Measurements from ENCODE around the gene RAB8B. TPM values are rescaled to one million over a fixed set of nuclear protein-coding genes. Genes with fewer than 3 reads are reported as not detected.

Gene RAB8B
- total and polyA plus RNA-seq, 10 of the 15 experiments (the other 5 are each of a cell fraction or from before 2014, with no cell fraction given): 17.8 to 104 (median 65.1) TPM

DNA sequence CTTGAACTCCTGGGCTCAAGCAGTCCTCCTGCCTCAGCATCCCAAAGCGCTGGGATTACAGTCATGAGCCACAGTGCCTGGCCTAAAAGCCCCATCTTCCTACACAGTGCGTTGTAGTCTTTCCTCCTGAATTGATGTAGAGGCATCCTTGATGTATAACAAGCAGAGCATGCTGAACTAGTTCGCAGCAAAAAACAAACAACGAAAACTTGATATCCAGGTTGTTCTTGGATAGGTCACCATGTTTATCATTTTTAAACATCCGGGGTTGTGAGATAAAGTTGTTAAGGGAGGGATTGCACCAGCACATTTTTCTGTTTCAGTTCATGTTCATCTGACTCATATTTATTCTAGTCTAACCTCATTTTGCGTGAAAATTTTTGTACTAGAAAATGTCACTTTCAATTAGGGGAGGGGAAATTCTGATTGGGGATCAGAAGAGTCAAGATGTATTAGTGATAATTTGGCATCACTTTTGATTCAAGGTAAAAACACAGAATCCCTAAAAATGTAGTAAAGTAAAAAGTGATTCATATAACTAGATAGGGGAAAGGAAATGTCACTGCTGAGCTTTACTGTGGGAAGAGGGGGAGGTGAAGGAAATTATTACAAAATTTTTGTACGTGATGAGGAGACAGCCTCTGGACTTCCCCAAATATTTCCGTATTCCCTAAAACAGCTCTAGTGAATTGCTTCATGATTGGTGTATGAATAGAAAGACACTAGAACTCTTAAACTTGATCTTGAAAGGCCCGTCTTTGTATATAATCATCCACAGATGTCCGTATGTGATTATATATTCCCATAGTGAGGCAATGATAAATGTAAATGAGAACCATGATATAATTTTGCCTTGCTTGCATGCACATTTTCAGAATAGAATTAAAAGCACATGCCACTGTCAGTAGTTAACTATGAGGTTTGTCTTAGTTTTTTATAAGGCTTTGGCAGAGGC lies 22.9 kb downstream of the RAB8B start (continued):
- TF ChIP-seq SRF (IDR thresholded peaks at IDR 0.05; ENCODE audit: low read depth in 2 of 2, low read length in 2 of 2) (no peak), SMAD5 (IDR thresholded peaks at IDR 0.05; ENCODE audit: low read depth) (no peak), SPI1 (IDR thresholded peaks at IDR 0.05; ENCODE audit: borderline replicate concordance, insufficient read depth, low read depth, low read length) (no peak), RELA (IDR thresholded peaks at IDR 0.05; ENCODE audit: borderline replicate concordance, partially characterized antibody) (no peak), POLR2A (IDR thresholded peaks at IDR 0.05; ENCODE audit: low read depth, low read length) (no peak), CBX3 (IDR thresholded peaks at IDR 0.05; ENCODE audit: borderline replicate concordance, low read depth) (no peak), FOXK2 (IDR thresholded peaks at IDR 0.05) (no peak), PAX5 (IDR thresholded peaks at IDR 0.05; ENCODE audit: borderline replicate concordance, low read depth, low read length) (no peak), RFX5 (IDR thresholded peaks at IDR 0.05; ENCODE audit: low read depth, low read length) (no peak), POLR2AphosphoS2 (IDR thresholded peaks at IDR 0.05; ENCODE audit: low read depth, low read length) (no peak), RAD51 (IDR thresholded peaks at IDR 0.05) (peak; percentile 18; the same call in 1 of the 2 replicates), POLR2AphosphoS5 (IDR thresholded peaks at IDR 0.05; ENCODE audit: low read length) (no peak), SMC3 (IDR thresholded peaks at IDR 0.05; ENCODE audit: borderline replicate concordance, low read length) (no peak), EP300 (IDR thresholded peaks at IDR 0.05; ENCODE audit: borderline replicate concordance in 1 of 2, control insufficient read depth in 1 of 2, low read depth in 2 of 2, low read length in 2 of 2) (peak; percentile 75 to 87), TCF3 (IDR thresholded peaks at IDR 0.05; ENCODE audit: borderline replicate concordance, insufficient read depth, low read depth, low read length) (no peak), ZZZ3 (IDR thresholded peaks at IDR 0.05; ENCODE audit: control insufficient read depth, insufficient read length, low read depth) (no peak), NFXL1 (IDR thresholded peaks at IDR 0.05; ENCODE audit: borderline replicate concordance) (no peak), MTA2 (IDR thresholded peaks at IDR 0.05; ENCODE audit: low read depth) (peak; percentile 91), MEF2A (IDR thresholded peaks at IDR 0.05; ENCODE audit: insufficient read depth, low read depth, low read length) (0 out of 2 replicates have a peak, but pooled peaks have one; percentile 32), IRF4 (IDR thresholded peaks at IDR 0.05; ENCODE audit: low read depth, low read length) (no peak), SUZ12 (IDR thresholded peaks at IDR 0.05; ENCODE audit: unreplicated experiment) (no peak), JUND (IDR thresholded peaks at IDR 0.05; ENCODE audit: low read depth, low read length) (no peak)
- TF ChIP-seq, protein P1, sequence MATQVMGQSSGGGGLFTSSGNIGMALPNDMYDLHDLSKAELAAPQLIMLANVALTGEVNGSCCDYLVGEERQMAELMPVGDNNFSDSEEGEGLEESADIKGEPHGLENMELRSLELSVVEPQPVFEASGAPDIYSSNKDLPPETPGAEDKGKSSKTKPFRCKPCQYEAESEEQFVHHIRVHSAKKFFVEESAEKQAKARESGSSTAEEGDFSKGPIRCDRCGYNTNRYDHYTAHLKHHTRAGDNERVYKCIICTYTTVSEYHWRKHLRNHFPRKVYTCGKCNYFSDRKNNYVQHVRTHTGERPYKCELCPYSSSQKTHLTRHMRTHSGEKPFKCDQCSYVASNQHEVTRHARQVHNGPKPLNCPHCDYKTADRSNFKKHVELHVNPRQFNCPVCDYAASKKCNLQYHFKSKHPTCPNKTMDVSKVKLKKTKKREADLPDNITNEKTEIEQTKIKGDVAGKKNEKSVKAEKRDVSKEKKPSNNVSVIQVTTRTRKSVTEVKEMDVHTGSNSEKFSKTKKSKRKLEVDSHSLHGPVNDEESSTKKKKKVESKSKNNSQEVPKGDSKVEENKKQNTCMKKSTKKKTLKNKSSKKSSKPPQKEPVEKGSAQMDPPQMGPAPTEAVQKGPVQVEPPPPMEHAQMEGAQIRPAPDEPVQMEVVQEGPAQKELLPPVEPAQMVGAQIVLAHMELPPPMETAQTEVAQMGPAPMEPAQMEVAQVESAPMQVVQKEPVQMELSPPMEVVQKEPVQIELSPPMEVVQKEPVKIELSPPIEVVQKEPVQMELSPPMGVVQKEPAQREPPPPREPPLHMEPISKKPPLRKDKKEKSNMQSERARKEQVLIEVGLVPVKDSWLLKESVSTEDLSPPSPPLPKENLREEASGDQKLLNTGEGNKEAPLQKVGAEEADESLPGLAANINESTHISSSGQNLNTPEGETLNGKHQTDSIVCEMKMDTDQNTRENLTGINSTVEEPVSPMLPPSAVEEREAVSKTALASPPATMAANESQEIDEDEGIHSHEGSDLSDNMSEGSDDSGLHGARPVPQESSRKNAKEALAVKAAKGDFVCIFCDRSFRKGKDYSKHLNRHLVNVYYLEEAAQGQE (IDR thresholded peaks at IDR 0.05; ENCODE audit: low read depth, low read length): no peak
- TF ChIP-seq, protein P2, sequence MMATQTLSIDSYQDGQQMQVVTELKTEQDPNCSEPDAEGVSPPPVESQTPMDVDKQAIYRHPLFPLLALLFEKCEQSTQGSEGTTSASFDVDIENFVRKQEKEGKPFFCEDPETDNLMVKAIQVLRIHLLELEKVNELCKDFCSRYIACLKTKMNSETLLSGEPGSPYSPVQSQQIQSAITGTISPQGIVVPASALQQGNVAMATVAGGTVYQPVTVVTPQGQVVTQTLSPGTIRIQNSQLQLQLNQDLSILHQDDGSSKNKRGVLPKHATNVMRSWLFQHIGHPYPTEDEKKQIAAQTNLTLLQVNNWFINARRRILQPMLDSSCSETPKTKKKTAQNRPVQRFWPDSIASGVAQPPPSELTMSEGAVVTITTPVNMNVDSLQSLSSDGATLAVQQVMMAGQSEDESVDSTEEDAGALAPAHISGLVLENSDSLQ (IDR thresholded peaks at IDR 0.05): peak; percentile 28; the same call in 1 of the 2 replicates
- TF ChIP-seq, protein P3, sequence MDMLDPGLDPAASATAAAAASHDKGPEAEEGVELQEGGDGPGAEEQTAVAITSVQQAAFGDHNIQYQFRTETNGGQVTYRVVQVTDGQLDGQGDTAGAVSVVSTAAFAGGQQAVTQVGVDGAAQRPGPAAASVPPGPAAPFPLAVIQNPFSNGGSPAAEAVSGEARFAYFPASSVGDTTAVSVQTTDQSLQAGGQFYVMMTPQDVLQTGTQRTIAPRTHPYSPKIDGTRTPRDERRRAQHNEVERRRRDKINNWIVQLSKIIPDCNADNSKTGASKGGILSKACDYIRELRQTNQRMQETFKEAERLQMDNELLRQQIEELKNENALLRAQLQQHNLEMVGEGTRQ (IDR thresholded peaks at IDR 0.05; ENCODE audit: borderline replicate concordance, low read depth, low read length): no peak

All from GM12878 (cell line).